ENCODE data around the gene VSIR. TPM values are rescaled to one million over a fixed set of nuclear protein-coding genes. Genes with fewer than 3 reads are reported as not detected.

VSIR gene
- total and polyA plus RNA-seq, 9 of the 15 experiments (the other 6 are each of a cell fraction or from before 2014, with no cell fraction given): 0.14 to 20.5 (median 9.3) TPM

- H3K4me3 ChIP-seq: no peak overlapping the region
- no peaks in the 10 kb centered on the region for H3K9me3 ChIP-seq (replicated peaks; ENCODE audit: control insufficient read depth, insufficient read depth, low read depth, low read length)
- in situ Hi-C loops (cut with MboI): no loop called here
- H3K9me1 ChIP-seq (ENCODE audit: control insufficient read depth, insufficient read depth, low read length): peaks cover 3% of the 10 kb centered on the region
- 12% methylated on average over 13 of the region's 13 CpGs for WGBS (ENCODE audit: insufficient coverage, low coverage, missing lambda C conversion rate)
- ATAC-seq (peak; percentile 88), DNase-seq (ENCODE audit: extremely low read depth in 1 of 4, low spot score in 3 of 4) (peak; percentile 88 to 95 (median 90)), FAIRE-seq (peak; percentile 97)
- H3K79me2 ChIP-seq (ENCODE audit: control insufficient read depth, insufficient read depth, low read length): no peaks in the 10 kb centered on the region
- H3K27ac ChIP-seq (ENCODE audit: extremely low read depth, low read depth, low read length): peak overlapping the region; percentile 64
- no peaks in the 10 kb centered on the region for H4K20me1 ChIP-seq (replicated peaks; ENCODE audit: control insufficient read depth, insufficient read depth, low read length)
- H3K9ac ChIP-seq (ENCODE audit: insufficient read depth in 1 of 2, low read depth in 2 of 2, low read length in 2 of 2): peak overlapping the region; percentile 17 to 87; a peak in 3 of 4 replicates
- POLR2A ChIA-PET: interaction anchor here (0.7 to 1.8 kb wide), 14 partner anchors 9 to 265 kb away, joined by 3 to 6 read pairs (median 4); no protein-coding TSS in a partner anchor
- no peaks in the 10 kb centered on the region for H3K27me3 ChIP-seq (ENCODE audit: control insufficient read depth in 2 of 2, insufficient read depth in 2 of 2, low read length in 2 of 2)
- CTCF ChIA-PET (ENCODE audit: low intra/inter-chr PET ratio): interaction anchor here (1.0 kb wide), 1 partner anchor 433 kb away, joined by 3 read pairs; no protein-coding TSS in a partner anchor
- peaks cover 66 to 72% of the 10 kb centered on the region in 2 experiments for H3K4me1 ChIP-seq (replicated peaks in 1 of 2; ENCODE audit: control insufficient read depth in 2 of 2, insufficient read depth in 2 of 2, low read length in 2 of 2)
- peak overlapping the region; percentile 79 for H2AFZ ChIP-seq (ENCODE audit: low read depth, low read length)
- H3K36me3 ChIP-seq (ENCODE audit: control insufficient read depth, insufficient read depth, low read length): no peaks in the 10 kb centered on the region
- BruUV-seq (replicated peaks): no TSS peak
- intact Hi-C loops (cut with micrococcal nuclease): loop anchor here (1.0 to 5.0 kb wide), 4 partner anchors 18 to 109 kb away; no protein-coding TSS in a partner anchor
- peak overlapping the region; percentile 47 for H3K4me2 ChIP-seq (ENCODE audit: insufficient read depth, low read length)
- TF ChIP-seq ZMIZ1 (IDR thresholded peaks at IDR 0.05; ENCODE audit: low read depth in 2 of 2, low read length in 2 of 2): no peak
- TF ChIP-seq SMAD3 (CRISPR knock-in tag; conservative IDR thresholded peaks at IDR 0.05): peak; percentile 57; the same call in 1 of the 2 replicates
- TF ChIP-seq NFE2L1 (tag; IDR thresholded peaks at IDR 0.05; ENCODE audit: borderline replicate concordance, low read depth): no peak
- peak; percentile 62 for TF ChIP-seq PRDM10 (IDR thresholded peaks at IDR 0.05; ENCODE audit: partially characterized antibody)
- TF ChIP-seq RHOXF2B (CRISPR knock-in tag; conservative IDR thresholded peaks at IDR 0.05): 0 out of 2 replicates have a peak, but pooled peaks have one; percentile 18
- TF ChIP-seq, protein P1, sequence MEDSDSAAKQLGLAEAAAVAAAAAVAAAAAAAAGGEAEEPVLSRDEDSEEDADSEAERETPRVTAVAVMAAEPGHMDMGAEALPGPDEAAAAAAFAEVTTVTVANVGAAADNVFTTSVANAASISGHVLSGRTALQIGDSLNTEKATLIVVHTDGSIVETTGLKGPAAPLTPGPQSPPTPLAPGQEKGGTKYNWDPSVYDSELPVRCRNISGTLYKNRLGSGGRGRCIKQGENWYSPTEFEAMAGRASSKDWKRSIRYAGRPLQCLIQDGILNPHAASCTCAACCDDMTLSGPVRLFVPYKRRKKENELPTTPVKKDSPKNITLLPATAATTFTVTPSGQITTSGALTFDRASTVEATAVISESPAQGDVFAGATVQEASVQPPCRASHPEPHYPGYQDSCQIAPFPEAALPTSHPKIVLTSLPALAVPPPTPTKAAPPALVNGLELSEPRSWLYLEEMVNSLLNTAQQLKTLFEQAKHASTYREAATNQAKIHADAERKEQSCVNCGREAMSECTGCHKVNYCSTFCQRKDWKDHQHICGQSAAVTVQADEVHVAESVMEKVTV (CRISPR knock-in tag; IDR thresholded peaks at IDR 0.05): peak; percentile 55
- TF ChIP-seq ZNF124 (CRISPR knock-in tag; IDR thresholded peaks at IDR 0.05): no peak
- TF ChIP-seq POLR3G (IDR thresholded peaks at IDR 0.05; ENCODE audit: extremely low read depth, insufficient read length, insufficient replicate concordance): no peak
- TF ChIP-seq, protein P2, sequence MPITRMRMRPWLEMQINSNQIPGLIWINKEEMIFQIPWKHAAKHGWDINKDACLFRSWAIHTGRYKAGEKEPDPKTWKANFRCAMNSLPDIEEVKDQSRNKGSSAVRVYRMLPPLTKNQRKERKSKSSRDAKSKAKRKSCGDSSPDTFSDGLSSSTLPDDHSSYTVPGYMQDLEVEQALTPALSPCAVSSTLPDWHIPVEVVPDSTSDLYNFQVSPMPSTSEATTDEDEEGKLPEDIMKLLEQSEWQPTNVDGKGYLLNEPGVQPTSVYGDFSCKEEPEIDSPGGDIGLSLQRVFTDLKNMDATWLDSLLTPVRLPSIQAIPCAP (CRISPR knock-in tag; IDR thresholded peaks at IDR 0.05; ENCODE audit: borderline replicate concordance): no peak
- TF ChIP-seq ZNF316 (IDR thresholded peaks at IDR 0.05): no peak
- peak; percentile 69; the same call in 1 of the 2 replicates for TF ChIP-seq ZEB2 (IDR thresholded peaks at IDR 0.05)
Observed at GRCh38 chr10:71746344-71747037, 26.8 kb downstream of the VSIR start.
